Thyroid gland (tissue), 4 donors: Measurements from ENCODE around the gene IQGAP3. TPM values are rescaled to one million over a fixed set of nuclear protein-coding genes. Genes with fewer than 3 reads are reported as not detected.

ENCODE experiments used
- DNase-seq, 2 donors: peaks; one replicate each; pipeline ENCODE4 v3.0.0-alpha.2; 2019
- H3K27ac ChIP-seq, 3 donors: fragments of 200-600 bp; sonication (generic); 1 replicate in 2 of 3; 2 replicates in 1 of 3; pipeline ENCODE4 v1.5.1; 2016 to 2019; ENCODE audit warnings: mild to moderate bottlenecking in 1 of 3, moderate library complexity in 1 of 3
- H3K27me3 ChIP-seq: fragments of 200-600 bp; sonication (generic); one replicate; pipeline ENCODE4 v1.5.1; 2019
- H3K36me3 ChIP-seq, 2 donors: fragments of 200-600 bp; sonication (generic); one replicate each; pipeline ENCODE4 v1.5.1; 2016 to 2019
- H3K4me1 ChIP-seq, 2 donors: fragments of 200-600 bp; sonication (generic); one replicate each; pipeline ENCODE4 v1.5.1; 2017 to 2019
- H3K4me3 ChIP-seq, 3 donors: fragments of 200-600 bp; sonication (generic); replicated peaks in 1 of 3; 1 replicate in 2 of 3; 2 replicates in 1 of 3; pipeline ENCODE4 v1.5.1; 2016; ENCODE audit warnings: mild to moderate bottlenecking in 1 of 3
- H3K9me3 ChIP-seq: fragments of 200-600 bp; sonication (generic); one replicate; pipeline ENCODE4 v1.5.1; 2017
- CTCF ChIP-seq, 6 experiments: fragments of 200-600 bp in 3 of 6; fragments of 450-650 bp in 3 of 6; sonication (generic) in 3 of 6; IDR thresholded peaks; one replicate each; pipeline ENCODE4 v1.5.1; 2016 to 2019; ENCODE audit warnings: antibody characterized with exemption in 6 of 6, mild to moderate bottlenecking in 2 of 6, inconsistent platforms in 1 of 6, moderate library complexity in 1 of 6
- POLR2A ChIP-seq, 2 donors: fragments of 450-650 bp; IDR thresholded peaks; one replicate each; pipeline ENCODE4 v1.6.1; 2017; ENCODE audit warnings: antibody characterized with exemption in 2 of 2, mild to moderate bottlenecking in 2 of 2, moderate library complexity in 1 of 2
- WGBS, 2 donors: methylation state at CpG; one replicate each; pipeline ENCODE4 v1.1.5; 2017; 5-methylcytosine and 5-hydroxymethylcytosine counted together
- intact Hi-C: fragments of 100-400 bp; cut with DNase I; formaldehyde crosslinking; loops from one replicate; pipeline ENCODE4 v1.15.1; 2023
- total RNA-seq, 4 donors: library from RNA; depleted of rRNA; stranded (reverse); fragments of >200 nt; gene quantifications; one replicate each; pipeline ENCODE4 v1.2.3, GENCODE V29; 2016

Gene IQGAP3
- total RNA-seq, 4 donors from 2014 or later: 0.15 to 1.4 (median 0.50) TPM

GRCh38 chr1:156592158-156592909 lies 20.0 kb upstream of the IQGAP3 start:
- peaks cover 6 to 23% of the 10 kb centered on the region in 2 donors for H3K36me3 ChIP-seq
- H3K4me1 ChIP-seq: peaks cover 11 to 12% of the 10 kb centered on the region in 2 donors
- H3K4me3 ChIP-seq: peak overlapping the region; percentile 30 to 68 (median 44)
- intact Hi-C loops: loop anchor here (5.0 kb wide), 1 partner anchor 85 kb away; no protein-coding TSS in a partner anchor
- H3K27me3 ChIP-seq: no peaks in the 10 kb centered on the region
- TF ChIP-seq POLR2A (IDR thresholded peaks at IDR 0.05): no peak
- no peak for TF ChIP-seq CTCF (IDR thresholded peaks at IDR 0.05)
- DNase-seq: no peak
- H3K27ac ChIP-seq: peak overlapping the region in 2 of 3 donors; percentile 72 to 83
- WGBS, 2 donors: 48 to 49% methylated on average over 16 of the region's 16 CpGs
- H3K9me3 ChIP-seq: no peaks in the 10 kb centered on the region

GRCh38 chr1:156591432-156592157 lies 19.2 kb upstream of the IQGAP3 start, which contains the start of gene NAXE:
NAXE (plus strand) TSS chr1:156591776; CDS start chr1:156591805, 29 bp downstream.
- H3K27me3 ChIP-seq: no peaks in the 10 kb centered on the region
- 2 to 3% methylated on average over 6 to 26 of the region's 60 CpGs for WGBS, 2 donors
- H3K4me3 ChIP-seq: peak within 1 kb of the TSS; percentile 30 to 68 (median 44)
- H3K9me3 ChIP-seq: no peaks in the 10 kb centered on the region
- peak within 1 kb of the TSS; percentile 64 to 83 (median 72) for H3K27ac ChIP-seq
- intact Hi-C loops: loop anchor here (5.0 kb wide), 1 partner anchor 84 kb away; no protein-coding TSS in a partner anchor
- TF ChIP-seq CTCF (IDR thresholded peaks at IDR 0.05) (no peak), POLR2A (IDR thresholded peaks at IDR 0.05) (peak in 1 of 2 donors; percentile 84)
- DNase-seq: peak; percentile 78 to 83
- H3K4me1 ChIP-seq: peaks cover 11 to 12% of the 10 kb centered on the region in 2 donors
- peaks cover 3 to 23% of the 10 kb centered on the region in 2 donors for H3K36me3 ChIP-seq

- no peak for DNase-seq
- intact Hi-C loops: loop anchor here (5.0 kb wide), 1 partner anchor 84 kb away; no protein-coding TSS in a partner anchor
- Histone ChIP-seq H3K27me3 (no peaks in the 10 kb centered on the region), H3K9me3 (no peaks in the 10 kb centered on the region), H3K36me3 (peaks cover 3 to 21% of the 10 kb centered on the region in 2 donors), H3K27ac (peak overlapping the region; percentile 64 to 83 (median 72)), H3K4me3 (peak overlapping the region in 2 of 3 donors; percentile 37 to 68), H3K4me1 (peaks cover 11 to 12% of the 10 kb centered on the region in 2 donors)
- TF ChIP-seq POLR2A (IDR thresholded peaks at IDR 0.05) (no peak), CTCF (IDR thresholded peaks at IDR 0.05) (no peak)
- 23 to 28% methylated on average over 6 of the region's 6 CpGs for WGBS, 2 donors
Observed at GRCh38 chr1:156591181-156591431, 18.7 kb upstream of the IQGAP3 start.

GRCh38 chr1:156590326-156591180 lies 18.2 kb upstream of the IQGAP3 start:
- Histone ChIP-seq H3K4me1 (peaks cover 11 to 12% of the 10 kb centered on the region in 2 donors), H3K9me3 (no peaks in the 10 kb centered on the region), H3K4me3 (no peak overlapping the region), H3K27ac (peak overlapping the region in 2 of 3 donors; percentile 72 to 83), H3K36me3 (peaks cover 3 to 15% of the 10 kb centered on the region in 2 donors), H3K27me3 (no peaks in the 10 kb centered on the region)
- TF ChIP-seq CTCF (IDR thresholded peaks at IDR 0.05) (no peak), POLR2A (IDR thresholded peaks at IDR 0.05) (no peak)
- intact Hi-C loops: loop anchor here (5.0 kb wide), 1 partner anchor 83 kb away; no protein-coding TSS in a partner anchor
- no peak for DNase-seq
- 84 to 87% methylated on average over 10 of the region's 10 CpGs for WGBS, 2 donors
